HepG2 (cell line): ENCODE measurements around the gene GRHL1. TPM values are rescaled to one million over a fixed set of nuclear protein-coding genes. Genes with fewer than 3 reads are reported as not detected.
A peak's percentile ranks its signal among the peaks of the same experiment; 100 is the strongest.

Experiments used
- ADNP ChIP-seq: sonication (generic); formaldehyde crosslinking; IDR thresholded peaks from 2 replicates; pipeline ENCODE4 v1.4.0; 2020; ENCODE audit warnings: missing genetic modification reagents
- BRD4 ChIP-seq: sonication (generic); formaldehyde crosslinking; IDR thresholded peaks from 2 replicates; pipeline ENCODE4 v1.4.0; 2020; ENCODE audit warnings: missing genetic modification reagents
- CERS6 ChIP-seq: sonication (generic); formaldehyde crosslinking; IDR thresholded peaks from 2 replicates; pipeline ENCODE4 v1.5.0; 2020; ENCODE audit warnings: missing genetic modification reagents
- CHD4 ChIP-seq: fragments of 200-600 bp; sonication (generic); IDR thresholded peaks from 2 replicates; pipeline ENCODE4 v1.7.0; 2017; ENCODE audit warnings: mild to moderate bottlenecking, low read length, borderline replicate concordance
- CTCF ChIP-seq: sonication (generic); formaldehyde crosslinking; IDR thresholded peaks from 2 replicates; pipeline ENCODE4 v1.5.0; 2020; ENCODE audit warnings: mild to moderate bottlenecking, missing genetic modification reagents, moderate library complexity
- ERF ChIP-seq: IDR thresholded peaks from 2 replicates; pipeline ENCODE4 v1.6.1; 2018; ENCODE audit warnings: missing biosample characterization, missing genetic modification reagents
- JARID2 ChIP-seq: sonication (generic); formaldehyde crosslinking; IDR thresholded peaks from 2 replicates; pipeline ENCODE4 v1.8.1; 2023; ENCODE audit warnings: missing genetic modification reagents, inconsistent platforms; ENCODE audit not compliant: insufficient replicate concordance
- JUNB ChIP-seq: sonication (generic); formaldehyde crosslinking; IDR thresholded peaks from 2 replicates; pipeline ENCODE4 v1.8.0; 2022; ENCODE audit warnings: missing genetic modification reagents, mild to moderate bottlenecking, borderline replicate concordance
- KLF13 ChIP-seq: sonication (generic); formaldehyde crosslinking; IDR thresholded peaks from 2 replicates; pipeline ENCODE4 v1.4.0; 2020; ENCODE audit warnings: mild to moderate bottlenecking, missing genetic modification reagents
- MAFG ChIP-seq: sonication (generic); formaldehyde crosslinking; IDR thresholded peaks from 2 replicates; pipeline ENCODE4 v1.5.1; 2020; ENCODE audit warnings: mild to moderate bottlenecking, missing genetic modification reagents
- NFATC3 ChIP-seq: sonication (generic); formaldehyde crosslinking; IDR thresholded peaks from 2 replicates; pipeline ENCODE4 v1.5.1; 2020; ENCODE audit warnings: mild to moderate bottlenecking, missing genetic modification reagents
- NFYB ChIP-seq: sonication (generic); formaldehyde crosslinking; IDR thresholded peaks from 2 replicates; pipeline ENCODE4 v1.4.0; 2020; ENCODE audit warnings: missing genetic modification reagents
- PAX8 ChIP-seq: sonication (generic); formaldehyde crosslinking; IDR thresholded peaks from 2 replicates; pipeline ENCODE4 v1.8.0; 2022; ENCODE audit warnings: mild to moderate bottlenecking, missing genetic modification reagents, borderline replicate concordance
- PLRG1 ChIP-seq: fragments of 450-650 bp; conservative IDR thresholded peaks from 2 replicates; pipeline ENCODE4 v1.6.1; 2016
- PLSCR1 ChIP-seq: sonication (generic); formaldehyde crosslinking; IDR thresholded peaks from 2 replicates; pipeline ENCODE4 v1.5.0; 2020; ENCODE audit warnings: missing genetic modification reagents, mild to moderate bottlenecking, borderline replicate concordance
- ZBTB1 ChIP-seq: sonication (generic); formaldehyde crosslinking; IDR thresholded peaks from 2 replicates; pipeline ENCODE4 v1.4.0; 2020; ENCODE audit warnings: missing genetic modification reagents, borderline replicate concordance
- ZBTB7B ChIP-seq: sonication (generic); formaldehyde crosslinking; IDR thresholded peaks from 2 replicates; pipeline ENCODE4 v1.4.0; 2020; ENCODE audit warnings: missing genetic modification reagents
- ZFAT ChIP-seq: sonication (generic); formaldehyde crosslinking; conservative IDR thresholded peaks from 2 replicates; pipeline ENCODE4 v1.8.1; 2023; ENCODE audit warnings: missing genetic modification reagents, inconsistent platforms
- ZNF121 ChIP-seq: sonication (generic); formaldehyde crosslinking; IDR thresholded peaks from 2 replicates; pipeline ENCODE4 v1.5.0; 2020; ENCODE audit warnings: mild to moderate bottlenecking, missing genetic modification reagents
- ZNF567 ChIP-seq: sonication (generic); formaldehyde crosslinking; IDR thresholded peaks from 2 replicates; pipeline ENCODE4 v1.8.1; 2023; ENCODE audit warnings: mild to moderate bottlenecking, missing genetic modification reagents, borderline replicate concordance
- ZNF652 ChIP-seq: IDR thresholded peaks from 2 replicates; pipeline ENCODE4 v1.6.1; 2016; ENCODE audit warnings: low read depth, borderline replicate concordance
- ZNF770 ChIP-seq: sonication (generic); formaldehyde crosslinking; IDR thresholded peaks from 2 replicates; pipeline ENCODE4 v1.5.0; 2020; ENCODE audit warnings: mild to moderate bottlenecking, missing genetic modification reagents
- ZNF784 ChIP-seq: sonication (generic); formaldehyde crosslinking; IDR thresholded peaks from 2 replicates; pipeline ENCODE4 v1.5.1; 2020; ENCODE audit warnings: missing genetic modification reagents, mild to moderate bottlenecking, borderline replicate concordance
- polyA plus RNA-seq, 8 experiments: library from polyadenylated mRNA; depleted of rRNA in 3 of 8; stranded (reverse) in 7 of 8; unstranded in 1 of 8; fragments of >200 nt; fragmentation: Illumina TruSeq in 4 of 8; extraction: Trizol in 4 of 8; gene quantifications; 2 replicates each; pipeline versions ENCODE4 v1.2.1 to v1.2.3, GENCODE V29; 2011 to 2016; ENCODE audit warnings: low read depth in 4 of 8, missing spikeins in 1 of 8, mixed read lengths in 1 of 8; ENCODE audit not compliant: insufficient read depth in 1 of 8
- total RNA-seq, 5 experiments: library from RNA; depleted of rRNA; stranded (reverse); fragments of >200 nt; fragmentation: Illumina TruSeq; extraction: Trizol; gene quantifications; 2 replicates each; pipeline ENCODE4 v1.2.3, GENCODE V29; 2016; ENCODE audit warnings: low read depth in 1 of 5

GRHL1 gene
- total and polyA plus RNA-seq, 2 of the 13 experiments (the other 11 are each of a cell fraction or from before 2014, with no cell fraction given), result 9.3 to 12.0 TPM

GRCh38 chr2:10043256-10043905, 91.9 kb downstream of the GRHL1 start, which contains the start of gene KLF11 (continued):
- TF ChIP-seq ZBTB7B (CRISPR knock-in tag) (peak; percentile 60; the same call in 1 of the 2 replicates), ZNF784 (peak; percentile 58; the same call in 1 of the 2 replicates), ZBTB1 (CRISPR knock-in tag) (peak; percentile 60; the same call in 1 of the 2 replicates), PAX8 (no peak; the same call in 1 of the 2 replicates), ZNF567 (CRISPR knock-in tag) (no peak), CERS6 (CRISPR knock-in tag) (peak; percentile 79; the same call in 1 of the 2 replicates), ZNF121 (CRISPR knock-in tag) (peak; percentile 34; the same call in 1 of the 2 replicates), JUNB (peak; percentile 70; the same call in 1 of the 2 replicates), CHD4 (no peak), MAFG (CRISPR knock-in tag) (no peak), NFATC3 (no peak), ZNF770 (CRISPR knock-in tag) (no peak), NFYB (CRISPR knock-in tag) (peak; percentile 81), ERF (peak; percentile 98), CTCF (CRISPR knock-in tag) (no peak), BRD4 (no peak), PLSCR1 (peak; percentile 93), PLRG1 (no peak), JARID2 (CRISPR knock-in tag) (no peak), KLF13 (no peak), ZFAT (peak; percentile 87; the same call in 1 of the 2 replicates), ADNP (peak; percentile 5; the same call in 1 of the 2 replicates), ZNF652 (CRISPR knock-in tag) (no peak)
